Endothelial cell (in vitro differentiated cells): ENCODE results near the gene SYNGR3. TPM values are rescaled to one million over a fixed set of nuclear protein-coding genes. Genes with fewer than 3 reads are reported as not detected.

Experiments used
- DNase-seq: peaks from one replicate; pipeline ENCODE4 v3.0.0; 2021; ENCODE audit warnings: low spot score
- H3K27ac Mint-ChIP-seq: one replicate; pipeline ENCODE4 v1.8.0; 2021; ENCODE audit warnings: mixed read lengths, inconsistent platforms; ENCODE audit not compliant: unreplicated experiment
- H3K27me3 Mint-ChIP-seq: one replicate; pipeline ENCODE4 v1.8.0; 2021; ENCODE audit warnings: mild to moderate bottlenecking, moderate library complexity, mixed read lengths, inconsistent platforms; ENCODE audit not compliant: unreplicated experiment
- H3K36me3 Mint-ChIP-seq: one replicate; pipeline ENCODE4 v1.8.0; 2021; ENCODE audit warnings: mild to moderate bottlenecking, low read depth, mixed read lengths, inconsistent platforms; ENCODE audit not compliant: unreplicated experiment
- H3K4me1 Mint-ChIP-seq: one replicate; pipeline ENCODE4 v1.8.0; 2021; ENCODE audit warnings: mild to moderate bottlenecking, mixed read lengths, inconsistent platforms; ENCODE audit not compliant: unreplicated experiment
- H3K4me3 Mint-ChIP-seq: one replicate; pipeline ENCODE4 v1.8.0; 2021; ENCODE audit warnings: mild to moderate bottlenecking, mixed read lengths, inconsistent platforms; ENCODE audit not compliant: unreplicated experiment
- H3K9me3 Mint-ChIP-seq: one replicate; pipeline ENCODE4 v1.8.0; 2021; ENCODE audit warnings: mixed read lengths, inconsistent platforms; ENCODE audit not compliant: unreplicated experiment
- total RNA-seq: library from RNA; stranded (reverse); fragmentation: NEBNext Ultra II Directional; extraction: Animal tissue kit (Norgen Biotek cat#: 25700); gene quantifications from one replicate; pipeline ENCODE4 v1.2.1, GENCODE V29; 2021; ENCODE audit not compliant: unreplicated experiment
- TF ChIP-seq, protein P1 (sequence below): fragments of 200-600 bp; sonication (generic); IDR thresholded peaks from one replicate; pipeline ENCODE4 v1.5.0; 2021; ENCODE audit warnings: antibody characterized with exemption; ENCODE audit not compliant: unreplicated experiment

The SYNGR3 gene
- total RNA-seq, 1 donor from 2014 or later = 0.82 TPM

DNA sequence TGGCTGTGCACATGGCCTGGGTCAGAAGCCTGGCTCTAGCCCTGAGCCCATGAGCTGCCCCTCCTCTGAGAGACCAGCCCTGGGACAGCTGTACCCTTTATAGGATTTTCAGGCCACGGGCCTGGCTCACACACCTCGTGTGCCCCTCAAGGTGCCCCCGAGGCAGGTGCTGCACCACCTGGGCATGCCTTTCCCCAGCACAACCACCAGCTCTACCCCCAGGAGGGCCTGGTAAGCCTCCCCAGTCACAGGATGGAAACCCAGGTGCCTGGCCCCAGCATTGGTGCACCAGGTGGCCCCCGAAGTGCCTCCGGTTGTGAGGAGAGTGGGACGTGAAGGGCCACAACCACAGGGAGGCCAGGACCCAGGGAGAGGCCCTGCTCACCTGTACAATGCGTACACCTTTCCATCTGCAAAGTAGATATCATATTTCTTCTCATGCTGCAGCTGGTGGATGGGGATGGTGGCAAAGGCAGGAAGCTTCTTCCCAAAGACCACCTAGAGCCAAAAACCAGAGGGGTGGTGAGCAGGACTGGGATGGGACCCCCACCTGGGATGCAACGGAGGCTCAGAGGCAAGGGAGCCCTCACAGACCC, 13.6 kb downstream of the SYNGR3 start:
- DNase-seq = no peak
- peaks cover 1% of the 10 kb centered on the region for H3K36me3 Mint-ChIP-seq
- no peak overlapping the region for H3K27ac Mint-ChIP-seq
- H3K27me3 Mint-ChIP-seq = peaks cover 9% of the 10 kb centered on the region
- no peak overlapping the region for H3K4me3 Mint-ChIP-seq
- no peaks in the 10 kb centered on the region for H3K9me3 Mint-ChIP-seq
- TF ChIP-seq, protein P1, sequence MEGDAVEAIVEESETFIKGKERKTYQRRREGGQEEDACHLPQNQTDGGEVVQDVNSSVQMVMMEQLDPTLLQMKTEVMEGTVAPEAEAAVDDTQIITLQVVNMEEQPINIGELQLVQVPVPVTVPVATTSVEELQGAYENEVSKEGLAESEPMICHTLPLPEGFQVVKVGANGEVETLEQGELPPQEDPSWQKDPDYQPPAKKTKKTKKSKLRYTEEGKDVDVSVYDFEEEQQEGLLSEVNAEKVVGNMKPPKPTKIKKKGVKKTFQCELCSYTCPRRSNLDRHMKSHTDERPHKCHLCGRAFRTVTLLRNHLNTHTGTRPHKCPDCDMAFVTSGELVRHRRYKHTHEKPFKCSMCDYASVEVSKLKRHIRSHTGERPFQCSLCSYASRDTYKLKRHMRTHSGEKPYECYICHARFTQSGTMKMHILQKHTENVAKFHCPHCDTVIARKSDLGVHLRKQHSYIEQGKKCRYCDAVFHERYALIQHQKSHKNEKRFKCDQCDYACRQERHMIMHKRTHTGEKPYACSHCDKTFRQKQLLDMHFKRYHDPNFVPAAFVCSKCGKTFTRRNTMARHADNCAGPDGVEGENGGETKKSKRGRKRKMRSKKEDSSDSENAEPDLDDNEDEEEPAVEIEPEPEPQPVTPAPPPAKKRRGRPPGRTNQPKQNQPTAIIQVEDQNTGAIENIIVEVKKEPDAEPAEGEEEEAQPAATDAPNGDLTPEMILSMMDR = no peak
- H3K4me1 Mint-ChIP-seq = peaks cover 10% of the 10 kb centered on the region

GRCh38 chr16:2003827-2004641, 14.3 kb downstream of the SYNGR3 start:
- TF ChIP-seq, protein P1 = peak; percentile 91
- H3K4me1 Mint-ChIP-seq = peaks cover 15% of the 10 kb centered on the region
- peak; percentile 97 for DNase-seq
- no peak overlapping the region for H3K4me3 Mint-ChIP-seq
- H3K27ac Mint-ChIP-seq = no peak overlapping the region
- peaks cover 6% of the 10 kb centered on the region for H3K36me3 Mint-ChIP-seq
- peaks cover 11% of the 10 kb centered on the region for H3K27me3 Mint-ChIP-seq
- no peaks in the 10 kb centered on the region for H3K9me3 Mint-ChIP-seq

- Mint-ChIP-seq H3K27me3 (peaks cover 11% of the 10 kb centered on the region), H3K4me3 (no peak overlapping the region), H3K36me3 (peaks cover 6% of the 10 kb centered on the region), H3K9me3 (no peaks in the 10 kb centered on the region), H3K4me1 (peaks cover 16% of the 10 kb centered on the region), H3K27ac (no peak overlapping the region)
- DNase-seq = no peak
- TF ChIP-seq, protein P1 = no peak
These were observed 15.2 kb downstream of the SYNGR3 start for GRCh38 chr16:2004795-2005517.

GRCh38 chr16:2005646-2006045, 15.9 kb downstream of the SYNGR3 start:
- no peak overlapping the region for H3K4me3 Mint-ChIP-seq
- H3K36me3 Mint-ChIP-seq = peaks cover 6% of the 10 kb centered on the region
- H3K9me3 Mint-ChIP-seq = no peaks in the 10 kb centered on the region
- peaks cover 21% of the 10 kb centered on the region for H3K4me1 Mint-ChIP-seq
- TF ChIP-seq, protein P1 = no peak
- DNase-seq = no peak
- no peak overlapping the region for H3K27ac Mint-ChIP-seq
- H3K27me3 Mint-ChIP-seq = peaks cover 11% of the 10 kb centered on the region
